GM19438 (cell line): ENCODE measurements around the gene ACOT7.
"Not testable (repeated sequence)": the region's sequence is repeated elsewhere in the genome, so short reads cannot be mapped to it uniquely, and the experiment has no call there.

Experiments
- ATAC-seq: cut with Tn5 transposase; IDR thresholded peaks from one replicate; pipeline ENCODE4 v1.9.1; 2021; ENCODE audit warnings: low read depth; ENCODE audit not compliant: unreplicated experiment

The ACOT7 gene

GRCh38 chr1:6241887-6242740 lies 151.5 kb downstream of the ACOT7 start:
- no peak for ATAC-seq

GRCh38 chr1:6241107-6241886 lies 152.3 kb downstream of the ACOT7 start:
- ATAC-seq = no peak

- ATAC-seq = no peak
Measured at GRCh38 chr1:6239950-6240768, 153.4 kb downstream of the ACOT7 start.

- ATAC-seq = no peak
Measured at GRCh38 chr1:6239213-6239752, 154.3 kb downstream of the ACOT7 start.

GRCh38 chr1:6237093-6237492 lies 156.5 kb downstream of the ACOT7 start:
- ATAC-seq = no peak

GRCh38 chr1:6235296-6235677 lies 158.3 kb downstream of the ACOT7 start:
- ATAC-seq = peak; percentile 21

- no peak for ATAC-seq
Measured at GRCh38 chr1:6234502-6235295, 158.9 kb downstream of the ACOT7 start.

GRCh38 chr1:6233376-6233775 lies 160.2 kb downstream of the ACOT7 start:
- no peak for ATAC-seq

- ATAC-seq = no peak
Measured at GRCh38 chr1:6225651-6226050, 167.9 kb downstream of the ACOT7 start.

GRCh38 chr1:6224718-6225117 lies 168.8 kb downstream of the ACOT7 start:
- ATAC-seq = no peak

- ATAC-seq = no peak
Measured at GRCh38 chr1:6223617-6224016, 169.9 kb downstream of the ACOT7 start.

GRCh38 chr1:6222636-6223035 lies 170.9 kb downstream of the ACOT7 start:
- ATAC-seq = no peak

- ATAC-seq = no peak
Measured at GRCh38 chr1:6221210-6221784, 172.3 kb downstream of the ACOT7 start.

GRCh38 chr1:6220236-6220635 lies 173.3 kb downstream of the ACOT7 start:
- no peak for ATAC-seq

GRCh38 chr1:6219641-6220040 lies 173.9 kb downstream of the ACOT7 start:
- ATAC-seq = not testable (repeated sequence)

- no peak for ATAC-seq
Measured at GRCh38 chr1:6218375-6219164, 175.0 kb downstream of the ACOT7 start.
